Vagina (tissue), 2 donors: Measurements from ENCODE around the gene GSTM4.

Experiments used
- CTCF ChIP-seq, 3 experiments: fragments of 450-650 bp in 2 of 3; fragments of 200-600 bp in 1 of 3; sonication (generic) in 1 of 3; IDR thresholded peaks; one replicate each; pipeline ENCODE4 v1.5.1; 2017 to 2019; ENCODE audit warnings: antibody characterized with exemption in 3 of 3, mild to moderate bottlenecking in 2 of 3, moderate library complexity in 2 of 3
- POLR2A ChIP-seq, 2 donors: fragments of 450-650 bp; IDR thresholded peaks; one replicate each; pipeline ENCODE4 v1.6.1; 2017; ENCODE audit warnings: antibody characterized with exemption in 2 of 2, mild to moderate bottlenecking in 2 of 2, moderate library complexity in 2 of 2

- no peak for TF ChIP-seq CTCF (IDR thresholded peaks at IDR 0.05)
- no peak for TF ChIP-seq POLR2A (IDR thresholded peaks at IDR 0.05)
Observed at GRCh38 chr1:109641861-109642260, 14.0 kb upstream of the GSTM4 start.
